Stimulated activated CD4-positive, alpha-beta T cell treated with anti-CD3 and anti-CD28 coated beads, Interleukin-12 subunit alpha, Interleukin-12 subunit beta, amount 100 ng/mL, for 24 hours (primary cell): ENCODE data around the gene TBXAS1.

Experiments
- DNase-seq, 2 experiments: peaks; one replicate each; pipeline ENCODE4 v3.0.0-alpha.2; 2020; ENCODE audit warnings: low read depth in 2 of 2

The TBXAS1 gene

GRCh38 chr7:139946533-139946932, 117.5 kb downstream of the TBXAS1 start:
- no peak for DNase-seq

GRCh38 chr7:139947021-139947420, 118.0 kb downstream of the TBXAS1 start:
- DNase-seq = no peak

GRCh38 chr7:139948167-139948566, 119.1 kb downstream of the TBXAS1 start:
- no peak for DNase-seq

GRCh38 chr7:139948587-139949335, 119.7 kb downstream of the TBXAS1 start:
- no peak for DNase-seq

- DNase-seq = no peak
Observed at GRCh38 chr7:139949629-139950028, 120.6 kb downstream of the TBXAS1 start.

GRCh38 chr7:139950881-139951525, 121.9 kb downstream of the TBXAS1 start:
- DNase-seq = no peak

GRCh38 chr7:139953229-139953628, 124.2 kb downstream of the TBXAS1 start:
- no peak for DNase-seq

- no peak for DNase-seq
Observed at GRCh38 chr7:139955109-139955820, 126.2 kb downstream of the TBXAS1 start.

GRCh38 chr7:139958599-139959284, 129.7 kb downstream of the TBXAS1 start:
- no peak for DNase-seq

GRCh38 chr7:139959285-139959628, 130.2 kb downstream of the TBXAS1 start:
- no peak for DNase-seq

GRCh38 chr7:139959718-139960117, 130.7 kb downstream of the TBXAS1 start:
- DNase-seq = no peak

- DNase-seq = no peak
Observed at GRCh38 chr7:139960157-139960556, 131.1 kb downstream of the TBXAS1 start.

- no peak for DNase-seq
Observed at GRCh38 chr7:139965942-139966628, 137.0 kb downstream of the TBXAS1 start.

- no peak for DNase-seq
Observed at GRCh38 chr7:139966949-139967348, 137.9 kb downstream of the TBXAS1 start.

GRCh38 chr7:139968931-139969330, 139.9 kb downstream of the TBXAS1 start:
- no peak for DNase-seq

- DNase-seq = no peak
Observed at GRCh38 chr7:139972029-139972428, 143.0 kb downstream of the TBXAS1 start.

- no peak for DNase-seq
Observed at GRCh38 chr7:139973101-139974050, 144.3 kb downstream of the TBXAS1 start.

GRCh38 chr7:139974179-139974811, 145.2 kb downstream of the TBXAS1 start:
- no peak for DNase-seq

GRCh38 chr7:139976055-139976837, 147.2 kb downstream of the TBXAS1 start:
- no peak for DNase-seq
